CD4-positive, alpha-beta memory T cell (primary cell): ENCODE data around the gene ZNF664. TPM values are rescaled to one million over a fixed set of nuclear protein-coding genes. Genes with fewer than 3 reads are reported as not detected.

ENCODE experiments used
- CTCF ChIA-PET: fragments of 350-600 bp; sonication (Branson Sonifier 250); formaldehyde crosslinking; loops from one replicate; lab custom pipeline; 2021; ENCODE audit warnings: inconsistent platforms; ENCODE audit not compliant: partially characterized antibody; lab: Charles Lee
- POLR2A ChIA-PET: fragments of 350-600 bp; sonication (Branson Sonifier 250); formaldehyde crosslinking; loops from one replicate; lab custom pipeline; 2021; ENCODE audit not compliant: partially characterized antibody; lab: Charles Lee
- DNase-seq, 5 donors: peaks; one replicate each; pipeline versions ENCODE4 v3.0.0 to v3.0.0-alpha.2; 2020 to 2022; ENCODE audit warnings: mixed read lengths in 1 of 5
- H3K27ac ChIP-seq: one replicate; pipeline ENCODE4 v1.7.0; 2013; ENCODE audit warnings: low read depth, low read length
- H3K27me3 ChIP-seq: 2 replicates; pipeline ENCODE4 v1.7.0; 2013; ENCODE audit warnings: mild to moderate bottlenecking, low read length, moderate library complexity; ENCODE audit not compliant: insufficient read depth
- H3K36me3 ChIP-seq: 2 replicates; pipeline ENCODE4 v1.7.0; 2013; ENCODE audit warnings: mild to moderate bottlenecking, low read length, moderate library complexity; ENCODE audit not compliant: insufficient read depth
- H3K4me1 ChIP-seq: 2 replicates; pipeline ENCODE4 v1.7.0; 2013; ENCODE audit warnings: mild to moderate bottlenecking, low read length, moderate library complexity; ENCODE audit not compliant: insufficient read depth
- H3K4me3 ChIP-seq, 2 donors: one replicate each; pipeline ENCODE4 v1.7.0; 2013; ENCODE audit warnings: low read length in 2 of 2, mild to moderate bottlenecking in 1 of 2
- H3K9me3 ChIP-seq, 2 donors: one replicate each; pipeline ENCODE4 v1.7.0; 2013; ENCODE audit warnings: low read length in 2 of 2, control low read depth in 1 of 2; ENCODE audit not compliant: control insufficient read depth in 1 of 2
- H3K27ac Mint-ChIP-seq, 7 donors: one replicate each; pipeline ENCODE4 v1.8.0; 2020 to 2021; ENCODE audit warnings: mixed read lengths in 7 of 7, mild to moderate bottlenecking in 6 of 7, inconsistent platforms in 3 of 7, moderate library complexity in 3 of 7
- H3K27me3 Mint-ChIP-seq, 2 donors: one replicate each; pipeline ENCODE4 v1.8.0; 2020 to 2021; ENCODE audit warnings: mixed read lengths in 2 of 2
- H3K36me3 Mint-ChIP-seq, 2 donors: one replicate each; pipeline ENCODE4 v1.8.0; 2020 to 2021; ENCODE audit warnings: mixed read lengths in 2 of 2, inconsistent platforms in 1 of 2, mild to moderate bottlenecking in 1 of 2
- H3K4me1 Mint-ChIP-seq, 4 donors: one replicate each; pipeline ENCODE4 v1.8.0; 2020 to 2021; ENCODE audit warnings: mixed read lengths in 4 of 4, mild to moderate bottlenecking in 1 of 4
- H3K4me3 Mint-ChIP-seq, 8 donors: one replicate each; pipeline ENCODE4 v1.8.0; 2020 to 2021; ENCODE audit warnings: mixed read lengths in 8 of 8, mild to moderate bottlenecking in 7 of 8, moderate library complexity in 6 of 8, inconsistent platforms in 3 of 8
- H3K9me3 Mint-ChIP-seq, 8 donors: one replicate each; pipeline ENCODE4 v1.8.0; 2020 to 2021; ENCODE audit warnings: mixed read lengths in 8 of 8, mild to moderate bottlenecking in 5 of 8, inconsistent platforms in 3 of 8, moderate library complexity in 1 of 8
- intact Hi-C: fragments of 100-400 bp; cut with micrococcal nuclease; formaldehyde crosslinking; loops from one replicate; pipeline ENCODE4 v1.15.1; 2023
- polyA plus RNA-seq, 2 donors: library from polyadenylated mRNA; unstranded; fragments of 300-500 nt; fragmentation: Illumina TruSeq; gene quantifications; one replicate each; pipeline ENCODE4 v1.2.3, GENCODE V29; 2021
- total RNA-seq, 2 experiments: library from RNA; stranded (reverse); gene quantifications; one replicate each; pipeline ENCODE4 v1.2.3, GENCODE V29; 2021

The ZNF664 gene
- total and polyA plus RNA-seq, 4 experiments from 2014 or later = 5.7 to 57.9 (median 32.6) TPM

DNA sequence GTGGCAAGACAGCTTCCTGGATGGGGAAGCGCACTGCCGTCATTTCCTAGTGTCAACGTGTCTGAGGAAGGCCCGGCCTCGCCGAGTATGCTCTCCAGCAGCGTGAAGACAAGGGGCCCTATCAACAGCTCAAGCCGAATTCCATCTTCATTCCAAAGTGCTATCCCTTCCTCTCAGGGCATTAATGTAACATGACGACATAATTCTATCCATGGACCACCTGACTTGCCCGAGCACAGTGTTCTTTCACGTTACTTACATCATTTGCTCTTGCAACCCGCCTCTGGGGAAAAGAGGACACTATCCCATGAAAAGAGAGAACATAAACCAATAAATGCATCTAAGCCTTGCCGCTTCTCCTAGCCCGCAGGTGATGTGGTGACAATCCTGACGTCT lies 23.2 kb upstream of the ZNF664 start:
- Mint-ChIP-seq H3K4me1 (peaks cover 6 to 14% (median 9%) of the 10 kb centered on the region in 4 donors), H3K27ac (no peak overlapping the region), H3K9me3 (no peaks in the 10 kb centered on the region), H3K4me3 (no peak overlapping the region), H3K27me3 (no peaks in the 10 kb centered on the region), H3K36me3 (peaks cover 13 to 16% of the 10 kb centered on the region in 2 donors)
- H3K36me3 ChIP-seq = no peaks in the 10 kb centered on the region
- POLR2A ChIA-PET = interaction anchor here (0.6 kb wide), 1 partner anchor 22 kb away, joined by 3 read pairs; no protein-coding TSS in a partner anchor
- intact Hi-C loops = no loop called here
- no peak for DNase-seq
- H3K9me3 ChIP-seq = no peaks in the 10 kb centered on the region
- H3K4me3 ChIP-seq = no peak overlapping the region
- CTCF ChIA-PET = no interaction called here
- H3K27me3 ChIP-seq = no peaks in the 10 kb centered on the region
- H3K4me1 ChIP-seq = no peaks in the 10 kb centered on the region
- H3K27ac ChIP-seq = no peak overlapping the region

- no peaks in the 10 kb centered on the region for H3K27me3 ChIP-seq
- H3K27ac ChIP-seq = no peak overlapping the region
- Mint-ChIP-seq H3K9me3 (no peaks in the 10 kb centered on the region), H3K36me3 (peaks cover 12% of the 10 kb centered on the region in 2 donors), H3K4me1 (peaks cover 6 to 14% (median 9%) of the 10 kb centered on the region in 4 donors), H3K4me3 (no peak overlapping the region), H3K27me3 (no peaks in the 10 kb centered on the region), H3K27ac (no peak overlapping the region)
- no peaks in the 10 kb centered on the region for H3K9me3 ChIP-seq
- intact Hi-C loops = no loop called here
- ChIA-PET POLR2A (interaction anchor here (0.6 kb wide), 1 partner anchor 21 kb away, joined by 3 read pairs; no protein-coding TSS in a partner anchor), CTCF (interaction anchor here (0.6 kb wide), 1 partner anchor 18 kb away, joined by 4 read pairs; no protein-coding TSS in a partner anchor)
- no peak overlapping the region for H3K4me3 ChIP-seq
- H3K36me3 ChIP-seq = no peaks in the 10 kb centered on the region
- no peak for DNase-seq
- no peaks in the 10 kb centered on the region for H3K4me1 ChIP-seq
These were observed 22.3 kb upstream of the ZNF664 start for GRCh38 chr12:123950476-123951349.

DNA sequence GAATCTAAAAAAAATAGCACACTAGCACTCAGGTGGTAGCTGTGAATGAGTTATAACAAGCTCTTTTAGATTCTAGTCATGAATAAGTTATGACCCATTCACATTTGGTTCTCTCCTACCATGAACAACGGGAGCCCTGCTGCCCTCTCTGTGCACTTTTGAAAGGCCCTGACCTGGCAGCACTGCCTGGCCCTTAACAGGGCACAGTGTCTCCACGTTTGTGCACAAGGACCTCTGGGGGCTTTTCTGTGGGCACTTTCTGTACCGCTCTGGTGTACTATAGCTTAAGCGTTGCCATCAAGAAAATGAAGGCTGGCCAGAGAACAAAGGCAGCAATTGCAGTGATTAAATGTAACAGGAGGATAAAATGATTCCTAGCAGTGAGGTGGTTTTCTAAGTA lies 21.5 kb upstream of the ZNF664 start:
- Mint-ChIP-seq H3K4me1 (peaks cover 6 to 14% (median 10%) of the 10 kb centered on the region in 4 donors), H3K36me3 (peaks cover 5 to 6% of the 10 kb centered on the region in 2 donors), H3K9me3 (no peaks in the 10 kb centered on the region), H3K27me3 (no peaks in the 10 kb centered on the region), H3K4me3 (no peak overlapping the region), H3K27ac (no peak overlapping the region)
- no peak for DNase-seq
- H3K36me3 ChIP-seq = no peaks in the 10 kb centered on the region
- intact Hi-C loops = no loop called here
- no peak overlapping the region for H3K27ac ChIP-seq
- no peaks in the 10 kb centered on the region for H3K4me1 ChIP-seq
- H3K4me3 ChIP-seq = no peak overlapping the region
- no peaks in the 10 kb centered on the region for H3K9me3 ChIP-seq
- ChIA-PET CTCF (interaction anchor here (0.6 kb wide), 1 partner anchor 18 kb away, joined by 4 read pairs; no protein-coding TSS in a partner anchor), POLR2A (no interaction called here)
- no peaks in the 10 kb centered on the region for H3K27me3 ChIP-seq

DNA sequence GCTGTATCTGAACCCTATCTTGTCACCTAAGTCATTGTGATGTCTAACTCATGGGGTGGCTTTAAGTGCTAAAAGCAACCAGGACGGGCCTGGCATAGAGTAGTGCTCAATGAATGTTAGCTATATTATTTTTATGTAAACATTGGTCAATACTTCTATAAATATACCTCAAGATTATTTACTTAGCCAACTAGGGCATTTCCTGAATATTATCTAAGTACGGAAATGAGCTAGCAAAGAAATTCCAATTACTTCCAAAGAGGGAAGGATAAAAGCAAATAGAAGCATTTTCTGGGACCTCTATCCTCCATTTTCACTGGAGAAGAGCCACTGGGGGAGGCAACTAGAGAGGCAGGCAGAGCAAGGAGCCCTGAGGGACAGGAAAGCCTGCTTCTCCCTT lies 21.0 kb upstream of the ZNF664 start:
- Mint-ChIP-seq H3K4me3 (no peak overlapping the region), H3K36me3 (peaks cover 5 to 8% of the 10 kb centered on the region in 2 donors), H3K4me1 (peaks cover 6 to 16% (median 10%) of the 10 kb centered on the region in 4 donors), H3K27me3 (no peaks in the 10 kb centered on the region), H3K9me3 (no peaks in the 10 kb centered on the region), H3K27ac (no peak overlapping the region)
- no peak overlapping the region for H3K4me3 ChIP-seq
- no peak for DNase-seq
- H3K27ac ChIP-seq = no peak overlapping the region
- H3K27me3 ChIP-seq = no peaks in the 10 kb centered on the region
- no peaks in the 10 kb centered on the region for H3K36me3 ChIP-seq
- ChIA-PET CTCF (no interaction called here), POLR2A (interaction anchor here (0.6 kb wide), 1 partner anchor 21 kb away, joined by 3 read pairs; the partner anchor contains the start of gene CCDC92)
- H3K9me3 ChIP-seq = no peaks in the 10 kb centered on the region
- intact Hi-C loops = no loop called here
- no peaks in the 10 kb centered on the region for H3K4me1 ChIP-seq

- Mint-ChIP-seq H3K27me3 (no peaks in the 10 kb centered on the region), H3K9me3 (no peaks in the 10 kb centered on the region), H3K36me3 (peaks cover 0 to 11% of the 10 kb centered on the region in 2 donors), H3K4me3 (no peak overlapping the region), H3K4me1 (peaks cover 2 to 12% (median 6%) of the 10 kb centered on the region in 4 donors), H3K27ac (no peak overlapping the region)
- Histone ChIP-seq H3K9me3 (no peaks in the 10 kb centered on the region), H3K4me1 (no peaks in the 10 kb centered on the region), H3K4me3 (no peak overlapping the region), H3K27me3 (no peaks in the 10 kb centered on the region), H3K27ac (no peak overlapping the region), H3K36me3 (no peaks in the 10 kb centered on the region)
- CTCF ChIA-PET = no interaction called here
- intact Hi-C loops = no loop called here
- POLR2A ChIA-PET = no interaction called here
- no peak for DNase-seq
These were observed 18.2 kb upstream of the ZNF664 start for GRCh38 chr12:123954647-123955350.

DNA sequence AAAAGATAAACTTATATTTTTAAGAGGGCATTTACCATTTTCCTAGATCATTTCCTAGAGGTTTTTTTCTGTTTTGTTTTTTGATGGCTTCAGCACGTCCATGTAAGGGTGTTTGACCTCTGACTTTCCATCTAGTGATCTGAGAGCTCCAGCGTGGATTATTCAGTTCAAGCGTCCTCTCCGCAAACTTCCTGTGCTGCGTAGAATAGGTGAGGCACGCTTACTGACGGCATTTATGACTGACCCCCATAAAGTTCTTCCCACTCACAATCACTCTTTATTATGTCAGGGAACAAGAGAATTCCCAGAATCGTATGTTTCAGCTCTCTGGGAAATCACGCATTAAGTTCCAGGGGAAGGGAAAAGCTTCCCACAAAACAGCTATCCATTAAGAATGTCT lies 16.8 kb upstream of the ZNF664 start:
- ChIA-PET POLR2A (interaction anchor here (0.8 kb wide), 1 partner anchor 23 kb away, joined by 3 read pairs; no protein-coding TSS in a partner anchor), CTCF (no interaction called here)
- Mint-ChIP-seq H3K27ac (peak overlapping the region in 1 of 7 donors; percentile 27), H3K4me1 (peaks cover 0 to 10% (median 3%) of the 10 kb centered on the region in 4 donors), H3K36me3 (peaks cover 0 to 8% of the 10 kb centered on the region in 2 donors), H3K27me3 (no peaks in the 10 kb centered on the region), H3K9me3 (no peaks in the 10 kb centered on the region), H3K4me3 (no peak overlapping the region)
- H3K4me1 ChIP-seq = no peaks in the 10 kb centered on the region
- H3K9me3 ChIP-seq = no peaks in the 10 kb centered on the region
- no peak for DNase-seq
- no peak overlapping the region for H3K4me3 ChIP-seq
- H3K27ac ChIP-seq = no peak overlapping the region
- intact Hi-C loops = no loop called here
- H3K36me3 ChIP-seq = no peaks in the 10 kb centered on the region
- H3K27me3 ChIP-seq = no peaks in the 10 kb centered on the region

DNA sequence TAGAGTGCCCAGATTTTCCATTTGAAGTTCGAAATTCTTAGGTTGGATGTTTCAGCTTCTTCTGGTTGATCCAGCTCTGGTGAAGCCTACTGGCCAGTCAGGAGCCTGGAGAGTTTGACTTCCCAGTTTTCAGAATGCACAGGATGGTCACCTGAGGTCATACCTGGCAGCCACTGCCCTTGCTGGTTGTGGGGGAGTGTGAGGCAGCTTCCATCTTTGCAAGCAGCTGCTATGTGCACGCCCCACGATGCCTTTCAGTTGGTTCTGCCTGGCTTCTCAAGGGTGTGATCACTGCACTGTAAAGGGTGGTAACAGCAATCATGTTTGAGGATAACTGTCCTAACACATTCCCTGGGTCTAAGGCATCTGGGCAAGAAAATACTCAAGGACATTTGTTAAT lies 15.8 kb upstream of the ZNF664 start:
- Histone ChIP-seq H3K27me3 (no peaks in the 10 kb centered on the region), H3K27ac (no peak overlapping the region), H3K36me3 (no peaks in the 10 kb centered on the region), H3K4me1 (no peaks in the 10 kb centered on the region), H3K9me3 (no peaks in the 10 kb centered on the region), H3K4me3 (no peak overlapping the region)
- no peaks in the 10 kb centered on the region for H3K27me3 Mint-ChIP-seq
- H3K4me3 Mint-ChIP-seq = no peak overlapping the region
- no peaks in the 10 kb centered on the region for H3K9me3 Mint-ChIP-seq
- ChIA-PET POLR2A (no interaction called here), CTCF (interaction anchor here (0.9 to 1.4 kb wide), 2 partner anchors 16 to 53 kb away, joined by 3 read pairs; no protein-coding TSS in a partner anchor)
- H3K36me3 Mint-ChIP-seq = peaks cover 0 to 8% of the 10 kb centered on the region in 2 donors
- no peak for DNase-seq
- peaks cover 0 to 10% (median 4%) of the 10 kb centered on the region in 4 donors for H3K4me1 Mint-ChIP-seq
- intact Hi-C loops = no loop called here
- H3K27ac Mint-ChIP-seq = no peak overlapping the region
